HG03064 (cell line): ENCODE data around the gene SEMA5B.

ENCODE experiments used
- ATAC-seq: cut with Tn5 transposase; IDR thresholded peaks from one replicate; pipeline ENCODE4 v1.9.1; 2021; ENCODE audit warnings: low read depth; ENCODE audit not compliant: unreplicated experiment

The SEMA5B gene

GRCh38 chr3:123025642-123026521, 1.7 kb downstream of the SEMA5B start:
- ATAC-seq: no peak

- ATAC-seq: no peak
Observed at GRCh38 chr3:123024056-123024455, 3.5 kb downstream of the SEMA5B start.

DNA sequence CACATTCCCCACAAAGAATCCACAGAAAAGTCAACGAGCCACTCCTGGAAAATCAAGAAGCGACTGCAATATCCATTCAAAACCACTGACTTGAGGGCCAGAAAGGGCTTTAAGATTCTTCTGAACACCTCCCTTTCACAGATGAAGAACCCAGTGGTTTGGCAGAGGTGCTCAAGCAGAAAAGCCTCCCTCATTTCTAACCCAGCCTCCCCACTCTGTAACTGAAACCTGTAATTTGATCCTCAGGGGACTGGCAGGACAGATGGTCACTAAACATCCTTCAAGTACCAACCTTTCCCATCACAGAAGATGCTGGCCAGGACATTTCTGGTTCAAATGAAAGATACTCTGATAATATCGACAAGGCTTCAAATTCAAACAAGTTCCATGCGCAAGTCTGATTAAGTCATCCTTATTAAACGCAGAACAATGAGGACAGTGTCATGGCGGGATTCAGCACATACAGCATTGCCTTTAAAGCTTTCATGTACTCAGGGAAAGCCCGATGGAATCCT, 5.5 kb downstream of the SEMA5B start:
- no peak for ATAC-seq

GRCh38 chr3:123021388-123021787, 6.2 kb downstream of the SEMA5B start:
- no peak for ATAC-seq

DNA sequence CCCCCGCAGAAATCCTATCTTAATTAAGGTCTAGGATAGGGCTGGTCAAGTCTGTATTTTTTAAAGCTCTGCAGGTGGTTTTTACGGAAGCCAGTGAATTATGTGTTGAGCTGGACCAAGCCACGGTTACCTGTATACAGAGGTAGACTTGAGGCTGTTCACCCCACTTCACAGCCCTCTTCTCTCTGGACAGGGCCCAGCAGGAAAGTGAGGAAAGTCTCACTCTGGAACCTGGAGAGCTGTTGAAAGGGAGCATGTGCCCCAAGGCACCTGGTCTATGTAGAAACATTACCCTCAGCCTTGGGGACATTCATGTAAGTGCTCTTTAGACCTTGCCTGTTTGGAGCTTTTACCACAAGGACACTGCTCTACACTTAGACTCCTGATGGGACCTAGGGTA, 6.9 kb downstream of the SEMA5B start:
- no peak for ATAC-seq

DNA sequence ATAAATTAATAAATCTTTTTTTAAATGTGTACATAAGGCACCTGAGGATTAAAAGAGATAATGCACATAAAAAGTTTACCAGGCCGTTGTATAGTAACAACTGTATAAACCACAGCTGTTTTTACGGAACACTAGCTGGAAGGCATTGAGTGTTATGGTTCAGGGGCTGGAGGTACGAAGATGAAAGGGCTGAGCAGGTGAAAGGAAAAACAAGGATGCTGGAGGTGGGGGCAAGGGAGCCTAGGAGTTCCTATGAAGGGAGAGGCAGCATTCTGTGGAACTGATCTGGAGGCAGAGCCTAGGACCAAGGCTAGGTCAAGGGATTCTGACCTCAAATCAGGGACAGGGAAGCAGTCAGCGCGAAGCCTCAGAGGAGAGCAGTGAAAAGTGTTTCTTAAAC, 8.0 kb downstream of the SEMA5B start:
- ATAC-seq: no peak

GRCh38 chr3:123019161-123019560, 8.4 kb downstream of the SEMA5B start:
- ATAC-seq: no peak

- no peak for ATAC-seq
Observed at GRCh38 chr3:123018683-123019082, 8.9 kb downstream of the SEMA5B start.

GRCh38 chr3:123015596-123015995, 12.0 kb downstream of the SEMA5B start:
- ATAC-seq: no peak

GRCh38 chr3:123013876-123014275, 13.7 kb downstream of the SEMA5B start:
- ATAC-seq: no peak

- no peak for ATAC-seq
Observed at GRCh38 chr3:123012652-123013051, 14.9 kb downstream of the SEMA5B start.

- no peak for ATAC-seq
Observed at GRCh38 chr3:123011447-123011846, 16.1 kb downstream of the SEMA5B start.

- ATAC-seq: no peak
Observed at GRCh38 chr3:123008840-123009239, 18.7 kb downstream of the SEMA5B start.

GRCh38 chr3:123006609-123007008, 21.0 kb downstream of the SEMA5B start:
- no peak for ATAC-seq

DNA sequence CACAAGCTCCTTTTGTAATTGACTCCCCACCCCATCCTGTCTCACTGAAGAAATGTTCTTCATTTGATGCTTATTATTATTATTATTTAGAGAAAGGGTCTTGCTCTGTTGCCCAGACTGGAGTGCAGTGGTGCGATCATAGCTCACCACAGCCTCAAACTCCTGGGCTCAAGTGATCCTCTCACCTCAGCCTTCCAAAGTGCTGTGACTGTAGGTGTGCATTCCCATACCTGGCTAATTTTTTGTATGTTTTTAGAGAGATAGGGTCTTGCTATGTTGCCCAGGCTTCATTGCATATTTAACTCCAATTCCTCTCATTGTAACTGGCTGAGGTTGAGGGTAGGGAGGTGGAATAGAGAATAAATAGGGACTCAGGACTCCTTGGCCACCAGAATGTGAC, 22.3 kb downstream of the SEMA5B start:
- no peak for ATAC-seq

DNA sequence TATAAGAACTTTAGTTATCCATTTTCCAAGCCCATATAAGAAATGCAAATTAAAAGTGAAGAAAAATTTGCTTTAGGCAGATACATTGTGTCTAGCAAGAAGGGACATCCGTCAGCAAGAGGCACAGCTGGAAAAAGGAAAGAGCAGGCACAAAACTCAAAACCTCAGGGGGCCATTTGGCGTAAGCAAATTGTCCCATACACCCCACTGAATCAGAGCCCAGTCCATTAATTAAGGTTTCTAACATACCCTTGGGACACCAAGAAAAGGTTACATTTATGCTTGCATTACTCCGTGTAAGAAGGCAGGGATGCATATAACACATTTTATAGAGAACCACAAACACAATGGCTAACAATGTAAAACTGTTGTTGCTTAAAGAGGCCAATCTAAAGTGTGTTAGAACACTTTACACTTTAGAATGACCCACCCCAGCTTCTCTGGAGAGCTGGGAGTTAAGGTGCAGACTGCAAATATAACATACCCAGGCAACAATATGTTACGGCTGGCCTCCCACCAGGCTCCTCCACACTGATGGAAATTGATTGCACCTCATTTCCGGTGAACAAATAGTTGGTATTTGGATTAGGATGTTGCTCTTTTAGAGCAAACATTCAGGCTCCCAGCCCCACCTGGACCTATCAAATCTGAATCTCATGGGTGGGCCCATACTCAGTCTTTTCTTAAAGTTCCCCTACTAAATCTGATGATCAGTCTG, 23.2 kb downstream of the SEMA5B start:
- ATAC-seq: no peak

DNA sequence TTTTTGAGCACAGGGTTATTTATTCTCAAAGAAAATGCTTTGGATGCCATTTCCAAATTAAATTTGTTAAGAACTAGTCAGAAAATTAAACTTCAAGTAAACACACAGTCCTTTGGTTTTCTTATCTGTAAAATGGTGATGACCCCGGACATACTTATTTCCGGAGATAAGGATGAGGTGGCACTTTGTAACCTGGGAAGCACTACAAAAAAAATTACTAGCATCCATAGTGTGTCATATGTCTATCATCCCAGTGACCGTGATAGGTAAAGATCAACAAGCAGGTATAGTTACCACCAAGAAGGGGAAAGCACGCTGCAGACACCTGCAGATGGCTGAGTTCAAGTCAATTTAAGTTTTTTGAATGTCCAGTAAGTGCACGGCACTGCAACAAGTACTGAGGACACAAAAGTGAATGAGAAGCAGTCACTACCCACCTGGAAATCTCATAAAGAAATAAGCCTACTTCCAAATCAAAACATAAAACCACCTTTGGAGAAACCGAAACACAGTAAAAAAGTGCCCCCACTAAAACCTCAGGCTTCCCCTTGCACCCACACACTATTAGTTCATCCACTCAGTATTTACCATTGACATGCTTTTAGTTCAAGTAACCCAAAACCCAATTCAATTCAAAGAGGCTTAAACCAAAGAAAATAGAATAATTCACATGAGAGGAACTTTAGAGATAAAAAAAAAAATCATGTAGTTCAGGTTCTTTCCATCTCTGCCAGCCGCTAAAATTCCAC, 24.6 kb downstream of the SEMA5B start:
- ATAC-seq: no peak

DNA sequence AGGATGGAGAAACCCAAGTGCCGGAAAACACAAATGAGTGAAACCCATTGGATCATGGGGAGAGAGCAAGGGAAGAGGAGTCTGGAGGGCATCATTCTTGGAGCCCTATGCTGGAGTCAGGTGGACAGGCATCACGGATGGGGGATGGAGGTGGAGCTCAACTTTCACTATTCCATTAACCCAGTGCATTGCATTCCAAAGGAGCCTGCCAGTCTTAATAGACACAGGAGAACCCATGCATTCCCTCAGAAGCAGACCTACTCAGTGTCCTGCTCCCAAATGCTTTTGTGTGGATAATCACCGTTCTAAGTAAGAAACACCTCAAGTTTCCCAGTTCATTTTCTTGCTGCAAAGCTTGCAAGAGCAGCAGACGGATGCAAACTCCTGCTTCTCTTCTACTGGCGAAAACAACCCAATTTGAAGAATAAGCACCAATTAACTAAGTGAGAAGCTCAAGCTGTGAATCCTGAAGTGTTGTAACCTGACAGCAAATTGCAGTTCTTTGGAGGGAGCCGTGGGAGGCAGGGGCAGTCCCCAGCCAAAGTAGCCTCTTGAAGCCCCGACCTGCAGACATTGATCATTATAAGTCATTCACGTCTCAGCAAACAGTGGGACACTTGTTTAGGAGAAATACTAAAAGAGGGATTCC, 25.3 kb downstream of the SEMA5B start:
- no peak for ATAC-seq

- no peak for ATAC-seq
Observed at GRCh38 chr3:122998856-122999255, 28.7 kb downstream of the SEMA5B start.

- no peak for ATAC-seq
Observed at GRCh38 chr3:122998206-122998605, 29.4 kb downstream of the SEMA5B start.
